Activated T-helper 1 cell treated with Interleukin-2 at 50 U/mL for 16 hours (primary cell): ENCODE results near the gene SLC2A4.
"Not testable (repeated sequence)": the region's sequence is repeated elsewhere in the genome, so short reads cannot be mapped to it uniquely, and the experiment has no call there.

ENCODE experiments used
- DNase-seq: peaks from one replicate; pipeline ENCODE4 v3.0.0-alpha.2; 2020; ENCODE audit warnings: low read depth

SLC2A4 gene

DNA sequence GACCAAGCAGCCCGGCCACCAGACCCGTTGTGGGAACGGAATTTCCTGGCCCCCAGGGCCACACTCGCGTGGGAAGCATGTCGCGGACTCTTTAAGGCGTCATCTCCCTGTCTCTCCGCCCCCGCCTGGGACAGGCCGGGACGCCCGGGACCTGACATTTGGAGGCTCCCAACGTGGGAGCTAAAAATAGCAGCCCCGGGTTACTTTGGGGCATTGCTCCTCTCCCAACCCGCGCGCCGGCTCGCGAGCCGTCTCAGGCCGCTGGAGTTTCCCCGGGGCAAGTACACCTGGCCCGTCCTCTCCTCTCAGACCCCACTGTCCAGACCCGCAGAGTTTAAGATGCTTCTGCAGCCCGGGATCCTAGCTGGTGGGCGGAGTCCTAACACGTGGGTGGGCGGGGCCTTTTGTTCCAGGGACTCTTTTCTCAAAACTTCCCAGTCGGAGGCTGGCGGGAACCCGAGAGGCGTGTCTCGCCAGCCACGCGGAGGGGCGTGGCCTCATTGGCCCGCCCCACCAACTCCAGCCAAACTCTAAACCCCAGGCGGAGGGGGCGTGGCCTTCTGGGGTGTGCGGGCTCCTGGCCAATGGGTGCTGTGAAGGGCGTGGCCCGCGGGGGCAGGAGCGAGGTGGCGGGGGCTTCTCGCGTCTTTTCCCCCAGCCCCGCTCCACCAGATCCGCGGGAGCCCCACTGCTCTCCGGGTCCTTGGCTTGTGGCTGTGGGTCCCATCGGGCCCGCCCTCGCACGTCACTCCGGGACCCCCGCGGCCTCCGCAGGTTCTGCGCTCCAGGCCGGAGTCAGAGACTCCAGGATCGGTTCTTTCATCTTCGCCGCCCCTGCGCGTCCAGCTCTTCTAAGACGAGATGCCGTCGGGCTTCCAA, at the start of gene SLC2A4:
Gene SLC2A4, plus strand, starts transcription at position 645 of the 879 bp plus-strand sequence. Its CDS starts 217 bp downstream, at position 862.
- DNase-seq = peak; percentile 61

DNA sequence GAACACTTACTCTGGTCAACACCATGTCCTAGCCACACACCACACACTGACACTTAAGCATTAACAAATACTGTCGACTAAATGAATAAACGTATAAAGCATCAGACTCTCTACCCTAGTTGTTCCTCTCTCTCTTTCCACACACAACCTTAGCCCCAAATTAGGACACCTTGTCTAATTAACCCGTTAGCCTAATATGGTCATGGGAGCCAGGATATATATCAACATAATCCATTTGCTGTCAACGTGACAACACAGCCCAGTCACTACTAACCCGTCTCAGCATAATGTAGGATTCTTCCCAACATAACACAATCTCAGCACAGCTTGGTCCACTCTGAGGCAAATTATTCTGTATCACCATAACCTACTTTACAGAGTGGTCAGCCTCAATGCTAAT, 49.4 kb upstream of the SLC2A4 start:
- no peak for DNase-seq

DNA sequence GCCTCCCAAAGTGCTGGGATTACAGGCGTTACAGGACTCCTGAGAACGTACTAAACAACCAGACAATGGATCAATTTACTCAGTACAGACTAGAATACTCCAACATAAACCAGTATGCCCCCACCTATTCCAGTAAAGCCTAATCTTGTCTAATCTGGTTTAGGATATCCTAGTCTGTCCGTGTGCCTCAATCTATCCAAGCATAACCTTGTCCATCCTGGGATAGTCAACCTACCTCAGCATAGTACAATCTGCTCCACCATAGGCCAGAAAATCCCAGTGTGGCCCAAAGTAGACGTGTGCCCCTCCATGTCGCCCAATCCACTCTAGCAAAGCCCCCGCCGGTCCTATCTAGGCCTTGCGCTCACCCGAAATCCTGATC, 47.8 kb upstream of the SLC2A4 start:
- no peak for DNase-seq

DNA sequence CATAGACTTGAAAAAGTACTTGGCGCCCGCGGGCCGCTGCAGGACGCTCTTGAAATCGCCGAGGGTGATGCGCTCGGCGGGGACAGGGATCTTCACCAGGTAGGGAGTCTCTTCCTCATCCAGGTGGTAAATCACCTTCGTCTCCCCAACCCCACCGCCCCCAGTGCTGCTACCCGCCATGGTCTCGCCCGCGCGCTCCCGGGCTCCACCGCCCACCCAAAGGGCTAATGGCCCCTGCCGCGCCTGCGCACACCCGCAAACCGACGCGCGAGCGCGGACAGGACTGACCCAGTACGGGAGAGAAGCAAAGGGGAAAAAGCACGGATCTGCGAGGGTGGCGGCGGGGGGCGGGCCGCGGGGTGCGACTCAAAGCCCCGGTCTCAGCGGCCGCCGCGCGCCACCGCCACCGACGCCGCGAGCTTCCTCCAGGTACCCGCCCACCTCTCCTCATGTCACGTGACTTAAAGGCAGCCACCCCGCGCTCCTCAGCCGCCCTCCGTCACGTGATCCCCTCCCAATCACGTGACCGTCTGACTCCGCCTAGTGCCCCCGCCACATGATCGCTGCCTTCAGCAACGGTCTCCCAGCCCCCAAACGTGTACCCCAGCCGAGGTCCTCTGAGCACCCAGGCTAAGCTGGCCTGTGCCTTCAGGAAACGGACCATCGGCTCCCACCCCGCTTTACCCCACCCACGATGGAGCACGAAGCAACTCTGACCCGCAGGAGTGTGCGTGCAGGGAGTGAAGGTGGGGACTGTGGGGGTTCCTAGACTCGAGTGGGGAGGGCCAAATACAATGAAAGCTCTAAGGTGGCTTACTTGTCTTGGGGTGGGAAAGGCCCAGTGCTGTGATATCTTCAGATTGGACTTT, 47.2 kb upstream of the SLC2A4 start, which contains the start of gene DVL2:
Gene DVL2, minus strand, starts transcription at position 435 of the 869 bp plus-strand sequence. Its CDS starts 255 bp downstream, at position 180.
- DNase-seq = peak; percentile 89

DNA sequence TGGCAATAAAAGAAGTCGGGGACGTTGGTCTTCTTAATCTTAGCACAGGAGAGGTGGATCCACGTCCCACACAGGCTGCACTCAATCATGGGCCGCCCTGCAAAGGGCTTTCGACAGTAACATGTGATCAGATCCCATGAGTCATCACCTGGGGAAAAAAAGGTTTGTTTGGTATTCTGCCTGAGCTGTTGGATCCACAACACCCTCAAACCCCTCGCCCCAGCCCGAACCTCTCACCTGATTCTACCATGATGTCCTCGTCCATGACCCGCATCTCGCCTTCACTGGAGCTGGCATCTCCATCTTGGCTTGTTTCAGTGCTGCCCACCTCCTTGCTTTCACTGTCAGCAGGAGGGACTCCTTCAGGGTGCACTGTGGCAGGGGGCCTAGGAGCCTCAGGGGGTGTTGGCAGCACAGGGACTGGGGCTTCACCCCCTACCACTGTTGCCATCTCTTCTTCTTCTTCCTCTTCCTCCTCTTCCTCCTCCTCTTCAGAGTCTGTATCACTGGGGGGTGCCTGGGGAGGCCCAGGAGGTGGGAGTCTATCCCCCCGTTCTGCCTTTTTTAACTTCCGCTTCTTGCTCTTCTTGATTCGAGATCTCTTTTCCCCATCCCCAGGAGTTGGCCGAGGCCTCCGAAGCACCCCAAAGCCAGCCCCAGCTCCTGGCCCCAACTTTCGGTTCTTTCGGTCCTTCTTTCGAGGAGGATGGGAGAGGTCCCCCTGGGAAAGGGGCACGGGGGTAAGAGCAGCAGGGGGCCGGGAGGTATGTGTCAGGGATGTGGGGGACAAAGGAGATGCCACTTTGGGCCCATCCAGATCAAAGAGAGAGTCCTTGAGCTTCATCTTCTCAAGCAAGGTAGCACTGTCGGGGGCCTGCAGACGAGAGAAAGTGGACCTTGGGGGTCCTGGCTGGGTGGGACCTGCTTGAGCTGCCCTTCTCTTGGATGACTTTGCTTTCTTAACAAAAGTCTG, 45.5 kb upstream of the SLC2A4 start:
- no peak for DNase-seq

DNA sequence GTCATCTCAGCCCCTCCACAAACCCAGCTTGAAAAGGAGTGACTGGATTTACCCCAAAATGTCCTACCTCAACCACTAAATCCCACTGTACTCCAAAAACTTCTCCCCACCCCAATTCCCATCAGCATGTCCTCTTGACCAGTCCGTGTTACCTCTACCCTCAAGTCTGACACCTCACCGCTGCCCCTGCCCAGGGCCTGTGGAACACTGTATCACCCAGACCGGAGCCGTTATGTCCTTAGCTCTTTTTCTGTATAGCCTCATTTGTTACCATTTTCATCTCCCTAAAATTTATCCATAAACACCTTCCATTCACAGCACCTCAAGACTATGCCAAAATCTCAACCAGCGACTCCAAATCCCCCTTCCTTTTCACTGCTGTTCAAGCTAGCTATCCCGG, 44.7 kb upstream of the SLC2A4 start:
- DNase-seq = no peak

DNA sequence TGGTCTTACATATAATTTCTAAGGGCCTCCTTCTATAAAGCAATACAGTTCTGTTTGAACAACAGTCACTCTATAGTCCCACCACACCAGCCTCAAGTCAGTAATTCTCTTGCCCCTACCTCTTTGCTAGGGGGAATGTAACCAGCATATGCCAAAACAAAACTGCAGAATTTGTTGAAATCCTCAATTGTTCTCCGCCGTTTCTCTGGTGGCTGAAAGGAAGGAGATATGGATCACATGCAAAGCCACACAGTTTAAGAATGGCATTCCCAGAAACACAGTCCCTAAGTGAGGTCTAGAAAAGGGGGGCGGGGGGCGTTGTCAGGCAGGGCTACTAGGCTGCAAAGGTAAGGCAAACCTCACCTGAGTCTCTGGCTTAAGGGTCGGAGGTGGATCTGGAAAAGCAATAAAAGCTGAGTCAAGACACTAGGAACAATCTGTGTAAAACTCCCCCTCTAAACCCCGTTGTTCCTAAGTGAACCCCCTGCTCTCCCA, 44.2 kb upstream of the SLC2A4 start:
- DNase-seq = no peak

DNA sequence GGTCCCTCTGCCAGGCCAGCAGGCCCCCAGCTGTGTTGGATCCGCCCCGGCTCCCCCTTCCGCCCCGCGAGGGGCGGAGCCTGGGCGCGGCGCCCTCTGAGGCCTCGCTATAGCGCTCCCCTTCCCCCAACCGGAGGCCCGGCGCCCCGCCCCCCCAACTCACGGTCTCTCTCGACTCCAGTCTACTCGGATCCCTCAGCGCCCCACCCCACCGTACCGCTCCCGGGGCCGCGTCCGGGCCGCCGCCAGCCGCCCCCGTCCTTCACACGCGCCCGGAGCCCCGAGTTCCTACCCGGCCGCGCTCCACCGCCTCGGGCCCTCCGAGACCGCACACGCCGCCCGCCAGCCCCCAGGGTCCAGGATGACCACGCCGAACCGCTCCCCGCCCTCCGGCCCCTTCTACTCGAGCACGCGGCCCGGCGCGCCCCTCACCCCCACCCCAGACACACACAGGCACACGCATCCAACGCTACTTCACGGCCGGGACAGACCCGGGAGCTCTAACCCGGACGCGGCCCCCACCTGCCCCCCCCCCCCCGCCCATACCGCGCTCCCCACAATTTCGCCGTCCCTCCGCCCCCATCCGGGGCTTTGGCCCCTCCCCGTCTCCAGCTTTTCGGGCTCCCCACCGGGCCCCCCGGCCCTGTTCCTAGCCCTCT, 43.6 kb upstream of the SLC2A4 start:
- peak; percentile 69 for DNase-seq

DNA sequence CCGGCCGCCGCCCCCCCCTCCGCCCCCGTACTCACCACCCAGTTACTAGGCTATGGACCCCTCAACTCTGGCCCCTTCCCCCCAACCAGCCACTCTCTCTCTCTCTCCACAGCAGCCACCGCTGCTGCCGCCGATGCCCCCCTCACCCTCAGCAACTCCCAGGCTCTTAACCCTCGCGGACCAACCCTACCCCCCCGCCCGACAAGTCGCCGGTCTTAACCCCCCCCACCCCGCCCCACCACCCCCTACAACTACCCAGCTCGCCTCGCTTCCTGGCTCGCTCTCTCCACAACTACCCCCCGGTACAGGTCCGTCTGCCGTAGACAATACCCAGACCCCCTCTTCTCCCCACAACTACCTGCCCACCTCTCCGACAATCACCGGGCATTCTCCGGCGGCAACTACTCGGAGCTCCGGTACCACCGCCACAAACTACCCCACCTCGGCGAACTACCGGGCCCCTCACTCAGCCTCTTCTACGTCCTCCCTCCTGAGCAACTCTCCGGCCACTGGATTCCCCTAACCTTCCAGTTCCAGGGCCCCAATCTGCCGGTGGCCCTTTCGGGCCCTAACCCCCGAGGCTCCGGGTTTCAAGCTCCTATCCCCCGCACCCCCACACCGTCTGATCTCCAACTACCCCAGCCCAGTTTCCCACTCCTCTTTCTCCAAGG, 43.0 kb upstream of the SLC2A4 start:
- no peak for DNase-seq

DNA sequence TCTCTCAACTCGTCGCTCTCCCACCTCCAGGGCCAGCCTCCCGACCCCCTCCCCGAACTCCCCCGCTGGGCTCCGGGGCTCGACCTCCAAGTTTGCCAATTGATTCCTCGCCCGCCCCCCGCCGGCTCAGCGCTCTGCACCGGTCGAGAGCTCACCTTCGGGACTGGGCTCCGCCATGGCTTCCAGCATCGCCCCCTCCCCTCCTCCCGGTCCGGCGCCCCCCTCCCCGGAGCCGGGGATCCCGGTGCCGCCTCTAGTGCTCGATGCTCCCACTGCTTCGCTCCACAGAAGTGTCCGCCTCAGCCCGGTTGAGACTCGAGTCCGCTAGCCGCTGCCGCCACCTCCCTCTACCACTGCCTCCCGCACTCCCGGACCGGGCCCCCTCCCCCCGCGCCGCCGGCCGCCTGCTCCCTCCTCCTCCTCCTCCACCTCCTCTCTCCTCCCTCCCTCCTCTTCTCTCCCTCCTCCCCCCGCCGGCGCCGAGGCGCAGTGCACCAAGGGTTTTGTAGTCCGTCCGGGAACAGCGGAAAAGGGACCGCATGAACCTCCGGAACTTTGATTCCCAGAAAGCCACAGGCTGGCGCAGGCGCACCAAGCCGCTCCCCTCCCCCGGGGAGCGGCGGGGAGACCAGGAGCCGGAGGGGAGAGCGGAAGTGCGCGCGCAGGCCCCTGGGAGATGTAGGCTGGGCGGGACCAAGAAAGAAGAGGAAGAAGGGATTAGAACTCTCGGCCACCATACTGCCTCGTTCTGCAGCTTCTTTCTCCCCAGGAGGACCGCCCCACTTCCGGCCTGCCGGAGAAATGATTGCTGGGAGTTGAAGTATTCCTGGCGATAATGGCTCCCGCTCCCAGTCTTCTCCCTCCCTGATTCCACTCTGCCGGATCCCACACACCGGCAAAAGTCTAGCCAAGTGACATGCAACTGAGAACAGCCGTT, 42.2 kb upstream of the SLC2A4 start, which contains the start of gene PHF23:
Gene PHF23, minus strand, starts transcription at position 367 of the 937 bp plus-strand sequence. Its CDS starts 178 bp downstream, at position 189.
- DNase-seq = peak; percentile 98

DNA sequence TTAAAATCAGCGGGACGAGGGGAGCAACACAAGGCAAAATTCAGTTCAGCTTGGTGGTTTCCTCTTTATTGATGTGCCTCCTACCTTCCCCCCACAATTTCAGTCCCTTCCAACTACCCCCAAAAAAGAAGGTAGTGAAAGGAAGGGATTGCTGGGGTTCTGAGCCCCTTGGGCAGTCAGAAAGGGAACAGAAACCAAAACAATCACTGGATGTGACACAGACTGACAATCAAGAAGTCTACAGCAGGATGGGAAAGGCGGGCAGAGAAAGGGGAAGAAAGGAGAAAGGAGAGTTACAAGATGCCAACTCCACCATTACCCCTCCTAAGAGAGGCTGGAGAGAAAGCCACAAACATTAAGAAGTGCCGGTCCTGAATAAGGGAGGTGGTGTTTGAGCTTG, 41.1 kb upstream of the SLC2A4 start:
- DNase-seq = no peak

DNA sequence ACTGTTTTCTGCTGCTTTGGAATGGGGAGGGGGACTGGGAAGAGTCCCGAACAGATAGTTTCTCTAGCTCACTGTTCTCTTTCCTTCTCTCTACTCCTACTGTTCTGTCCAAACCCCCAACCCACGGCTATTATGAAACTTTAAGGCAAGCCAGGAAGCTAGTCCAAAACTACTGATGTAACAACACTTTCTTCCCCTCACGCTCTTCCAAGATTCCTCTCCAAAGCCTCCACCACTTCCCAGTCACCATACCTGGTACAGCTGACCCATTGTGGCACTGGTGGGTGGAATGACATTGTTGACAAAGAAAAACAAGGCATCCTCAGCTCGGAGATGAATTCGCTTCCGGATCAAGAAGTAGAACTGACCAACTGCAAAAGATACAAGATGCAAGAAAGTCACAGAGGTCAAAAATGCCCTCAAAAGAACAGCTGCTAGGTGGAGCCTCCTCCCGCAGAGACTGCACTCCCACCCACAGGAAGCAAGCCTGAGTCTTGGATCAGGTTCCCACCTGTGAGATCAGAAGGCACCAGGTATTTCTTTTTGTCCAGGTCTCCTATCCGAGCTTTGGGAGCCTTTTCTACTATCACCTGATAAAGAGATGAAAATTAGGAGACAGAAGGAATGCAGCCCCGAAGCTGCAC, 40.3 kb upstream of the SLC2A4 start:
- DNase-seq = no peak

DNA sequence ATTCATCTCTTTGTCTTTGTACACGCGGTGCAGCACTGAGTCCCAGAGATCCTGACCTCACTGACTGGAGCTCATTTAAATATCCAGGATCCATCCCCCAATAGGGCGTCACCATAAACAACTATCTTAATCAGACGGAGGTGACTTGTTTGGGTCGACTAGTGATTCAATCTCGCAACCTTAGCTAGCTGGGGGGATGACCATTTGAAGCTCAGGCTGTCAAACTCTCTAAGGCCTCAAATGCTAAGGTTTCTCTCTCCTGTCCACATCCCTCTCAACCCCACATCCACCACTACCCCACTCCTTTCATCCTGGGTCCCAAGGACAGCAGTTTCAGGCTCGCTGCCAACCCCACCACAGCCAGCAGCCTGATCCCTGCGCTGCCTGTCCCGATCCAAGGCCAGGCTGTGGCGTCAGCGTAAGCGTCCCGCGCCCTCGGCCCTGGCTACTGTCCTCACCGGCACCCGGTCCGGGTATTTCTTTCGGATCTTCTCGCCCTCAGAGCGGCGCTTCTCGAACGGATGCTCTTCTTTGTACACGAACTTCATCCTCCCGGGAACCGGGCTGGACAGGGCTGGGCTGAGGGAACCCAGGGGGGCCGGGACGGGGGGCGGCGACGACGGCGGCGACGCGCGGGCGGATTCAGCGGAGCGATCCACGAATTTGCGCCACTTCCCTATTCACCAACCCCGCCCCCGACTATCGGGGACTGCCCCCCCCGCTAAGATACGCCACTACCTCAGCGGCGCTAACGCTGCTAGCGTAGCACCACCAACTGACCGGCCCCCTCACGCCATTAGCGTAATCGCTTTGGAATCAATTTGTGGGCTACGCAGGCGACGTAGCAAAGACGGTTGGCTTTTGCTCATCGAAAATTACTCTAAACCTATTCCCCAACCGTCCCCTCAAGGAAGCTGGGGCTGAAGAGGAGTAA, 39.5 kb upstream of the SLC2A4 start, which contains the start of gene GABARAP:
Gene GABARAP, minus strand, starts transcription at position 667 of the 934 bp plus-strand sequence. Its CDS starts 119 bp downstream, at position 548.
- peak; percentile 86 for DNase-seq

DNA sequence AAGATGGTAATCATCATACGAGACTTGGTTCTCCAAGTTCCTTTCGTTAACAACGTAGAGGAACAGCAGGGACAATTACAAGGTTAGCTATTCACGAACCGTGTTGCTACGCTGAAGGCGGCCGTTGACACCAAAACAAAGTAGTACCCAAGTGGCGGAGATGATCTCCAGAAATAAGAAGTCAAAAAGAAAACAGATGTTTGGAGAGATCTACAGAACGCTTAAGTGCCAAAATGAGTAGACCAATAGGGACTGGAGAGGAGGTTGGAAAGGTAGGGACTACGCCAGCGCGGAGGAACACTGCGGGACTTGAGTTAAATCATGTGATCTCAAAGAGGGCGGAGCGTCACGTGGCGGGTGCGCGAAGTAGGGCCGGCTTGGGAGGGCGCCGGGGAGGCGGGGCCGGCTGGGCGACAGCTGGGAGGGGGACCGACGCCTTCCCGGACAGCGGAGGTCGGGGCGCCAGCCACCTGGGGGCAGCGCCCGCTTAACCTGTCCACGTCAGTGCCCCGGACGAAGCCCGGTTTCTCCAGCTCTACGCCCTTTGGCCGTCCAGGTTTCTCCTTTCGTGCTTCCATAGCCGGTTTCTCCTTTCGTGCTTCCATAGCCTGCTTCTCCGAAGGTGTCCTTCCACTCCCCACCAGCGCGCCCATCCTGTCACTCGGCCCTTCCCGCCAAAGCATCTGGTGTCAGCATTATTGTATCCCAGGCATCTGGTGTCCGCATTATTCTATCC, 38.6 kb upstream of the SLC2A4 start:
- peak; percentile 86 for DNase-seq

DNA sequence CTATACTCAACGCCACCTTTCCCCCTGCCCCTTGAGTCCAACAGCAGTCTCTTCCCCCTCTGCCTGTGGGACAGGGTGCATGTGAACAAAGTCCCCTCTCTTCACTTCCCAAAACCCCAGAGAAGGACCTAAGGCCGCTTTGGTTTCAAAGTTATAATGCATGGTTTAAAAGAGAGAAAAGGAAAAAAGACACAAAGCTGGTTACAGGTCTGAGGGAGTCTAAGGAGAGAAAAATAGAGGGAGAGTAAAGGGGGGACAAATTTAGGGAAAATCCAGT, 38.1 kb upstream of the SLC2A4 start:
- DNase-seq = no peak

DNA sequence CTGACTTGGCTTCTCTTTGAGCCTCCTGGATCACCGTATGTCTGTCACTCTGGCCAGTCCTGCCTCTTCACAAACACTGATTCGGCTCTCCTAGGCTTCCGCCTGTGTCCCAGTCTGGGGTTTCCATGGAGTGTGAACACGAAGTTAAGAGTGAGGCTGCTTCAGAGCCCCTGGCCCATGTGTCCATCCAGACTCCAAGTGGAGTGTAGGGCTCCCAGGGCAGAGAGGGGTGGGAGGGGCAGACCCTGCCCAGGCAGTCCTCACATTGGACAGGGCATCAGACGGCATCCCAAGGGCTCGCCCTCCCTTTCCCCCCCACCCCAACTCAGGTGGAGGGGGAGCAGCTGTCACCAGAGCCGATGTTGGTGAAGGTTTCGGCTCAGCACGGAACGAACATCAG, 37.7 kb upstream of the SLC2A4 start:
- DNase-seq = not testable (repeated sequence)

DNA sequence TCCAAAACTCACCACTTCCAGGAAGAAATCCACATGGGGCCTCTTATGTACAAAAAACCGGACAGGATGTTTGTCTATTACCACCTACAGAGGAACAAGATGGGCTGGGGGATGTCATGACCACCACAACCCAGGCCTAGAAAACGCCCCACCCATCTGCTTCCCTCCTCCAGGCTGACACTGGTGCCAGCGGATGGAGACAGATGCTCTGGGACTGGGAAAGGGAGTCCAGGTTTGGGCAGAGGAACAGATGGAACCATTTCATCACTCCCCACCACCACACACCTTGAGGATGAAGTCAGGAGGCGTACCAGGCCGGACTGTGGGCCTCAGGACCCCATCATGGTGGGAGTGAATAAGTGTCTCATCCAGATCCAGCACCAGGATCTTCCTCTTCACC, 34.7 kb upstream of the SLC2A4 start:
- no peak for DNase-seq
